Hepatocyte (in vitro differentiated cells): ENCODE data around the gene NDST3. TPM values are rescaled to one million over a fixed set of nuclear protein-coding genes. Genes with fewer than 3 reads are reported as not detected.

Source experiments
- DNase-seq: peaks from one replicate; pipeline ENCODE4 v3.0.0-alpha.2; 2016; ENCODE audit warnings: low spot score
- H2AFZ ChIP-seq: fragments of 200-600 bp; sonication (generic); 2 replicates; pipeline ENCODE4 v1.6.0; 2016; ENCODE audit warnings: antibody characterized with exemption, mild to moderate bottlenecking
- H3K27ac ChIP-seq: fragments of 200-600 bp; sonication (generic); 2 replicates; pipeline ENCODE4 v1.5.1; 2016; ENCODE audit warnings: mild to moderate bottlenecking
- H3K27me3 ChIP-seq: fragments of 200-600 bp; sonication (generic); 2 replicates; pipeline ENCODE4 v1.6.1; 2016
- H3K36me3 ChIP-seq: fragments of 200-600 bp; sonication (generic); replicated peaks from 2 replicates; pipeline ENCODE4 v1.5.1; 2016; ENCODE audit warnings: low read depth; ENCODE audit not compliant: insufficient read depth
- H3K4me1 ChIP-seq: fragments of 200-600 bp; sonication (generic); 2 replicates; pipeline ENCODE4 v1.5.1; 2016; ENCODE audit warnings: mild to moderate bottlenecking, moderate library complexity; ENCODE audit not compliant: insufficient read depth
- H3K4me2 ChIP-seq: fragments of 200-600 bp; sonication (generic); 2 replicates; pipeline ENCODE4 v1.6.0; 2016
- H3K4me3 ChIP-seq: fragments of 200-600 bp; sonication (generic); 2 replicates; pipeline ENCODE4 v1.5.1; 2016; ENCODE audit warnings: mild to moderate bottlenecking
- H3K79me2 ChIP-seq: fragments of 200-600 bp; sonication (generic); 2 replicates; pipeline ENCODE4 v1.6.0; 2017; ENCODE audit warnings: mild to moderate bottlenecking
- H3K9me2 ChIP-seq: fragments of 200-600 bp; sonication (generic); replicated peaks from 2 replicates; pipeline ENCODE4 v1.6.0; 2017; ENCODE audit warnings: mild to moderate bottlenecking; ENCODE audit not compliant: insufficient read depth
- H3K9me3 ChIP-seq: fragments of 200-600 bp; sonication (generic); 2 replicates; pipeline ENCODE4 v1.5.1; 2016; ENCODE audit warnings: low read depth, mild to moderate bottlenecking
- H4K20me1 ChIP-seq: fragments of 200-600 bp; sonication (generic); 2 replicates; pipeline ENCODE4 v1.6.0; 2016; ENCODE audit warnings: mild to moderate bottlenecking; ENCODE audit not compliant: insufficient read depth, poor library complexity, severe bottlenecking
- EZH2 ChIP-seq: fragments of 200-600 bp; sonication (generic); IDR thresholded peaks from 2 replicates; pipeline ENCODE4 v1.6.1; 2016; ENCODE audit warnings: antibody characterized with exemption, mild to moderate bottlenecking, borderline replicate concordance
- EZH2phosphoT487 ChIP-seq: fragments of 200-600 bp; sonication (generic); IDR thresholded peaks from one replicate; pipeline ENCODE4 v1.6.1; 2018; ENCODE audit warnings: antibody characterized with exemption, mild to moderate bottlenecking, low read depth, moderate library complexity; ENCODE audit not compliant: unreplicated experiment, severe bottlenecking
- WGBS: methylation state at CpG from one replicate; pipeline ENCODE4 v1.1.6; 2016; ENCODE audit warnings: low lambda C conversion rate; ENCODE audit errors: missing lambda C conversion rate; 5-methylcytosine and 5-hydroxymethylcytosine counted together
- polyA plus RNA-seq: library from polyadenylated mRNA; unstranded; fragments of >200 nt; fragmentation: Nextera tagmentation; extraction: Ambion mirVana; gene quantifications from 2 replicates; pipeline ENCODE4 v1.2.1, GENCODE V29; 2016
- total RNA-seq: library from RNA; depleted of rRNA; stranded (reverse); fragments of >200 nt; gene quantifications from 2 replicates; pipeline ENCODE4 v1.2.3, GENCODE V29; 2014
- TF ChIP-seq, protein P1 (sequence below): fragments of 200-600 bp; sonication (generic); IDR thresholded peaks from 2 replicates; pipeline ENCODE4 v1.5.1; 2016; ENCODE audit warnings: antibody characterized with exemption, mild to moderate bottlenecking; ENCODE audit not compliant: poor library complexity

The NDST3 gene
- total and polyA plus RNA-seq, 2 experiments from 2014 or later = 1.3 to 1.6 TPM

DNA sequence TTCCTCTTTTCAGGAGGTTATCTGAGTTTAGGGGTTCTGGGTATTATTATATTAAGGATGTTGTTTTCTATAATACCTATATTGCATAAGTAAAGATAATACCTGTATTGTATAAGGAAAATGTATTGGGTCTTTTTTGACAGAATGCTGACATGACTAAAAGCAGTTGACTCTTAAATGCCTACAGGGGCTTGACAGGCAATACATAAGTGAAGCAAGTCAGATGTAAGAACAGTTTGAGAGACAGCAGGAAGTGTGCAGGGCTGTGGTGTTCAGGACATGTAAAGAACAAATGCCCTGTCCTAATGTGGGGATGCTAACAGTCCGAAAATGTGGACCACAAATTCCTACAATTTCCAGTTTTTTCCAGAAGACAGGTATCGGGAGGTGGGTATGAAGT lies 30.2 kb upstream of the NDST3 start:
- H3K9me3 ChIP-seq = no peaks in the 10 kb centered on the region
- H3K4me3 ChIP-seq = no peak overlapping the region
- no peak overlapping the region for H3K27ac ChIP-seq
- no peak overlapping the region for H3K4me2 ChIP-seq
- TF ChIP-seq, protein P1, sequence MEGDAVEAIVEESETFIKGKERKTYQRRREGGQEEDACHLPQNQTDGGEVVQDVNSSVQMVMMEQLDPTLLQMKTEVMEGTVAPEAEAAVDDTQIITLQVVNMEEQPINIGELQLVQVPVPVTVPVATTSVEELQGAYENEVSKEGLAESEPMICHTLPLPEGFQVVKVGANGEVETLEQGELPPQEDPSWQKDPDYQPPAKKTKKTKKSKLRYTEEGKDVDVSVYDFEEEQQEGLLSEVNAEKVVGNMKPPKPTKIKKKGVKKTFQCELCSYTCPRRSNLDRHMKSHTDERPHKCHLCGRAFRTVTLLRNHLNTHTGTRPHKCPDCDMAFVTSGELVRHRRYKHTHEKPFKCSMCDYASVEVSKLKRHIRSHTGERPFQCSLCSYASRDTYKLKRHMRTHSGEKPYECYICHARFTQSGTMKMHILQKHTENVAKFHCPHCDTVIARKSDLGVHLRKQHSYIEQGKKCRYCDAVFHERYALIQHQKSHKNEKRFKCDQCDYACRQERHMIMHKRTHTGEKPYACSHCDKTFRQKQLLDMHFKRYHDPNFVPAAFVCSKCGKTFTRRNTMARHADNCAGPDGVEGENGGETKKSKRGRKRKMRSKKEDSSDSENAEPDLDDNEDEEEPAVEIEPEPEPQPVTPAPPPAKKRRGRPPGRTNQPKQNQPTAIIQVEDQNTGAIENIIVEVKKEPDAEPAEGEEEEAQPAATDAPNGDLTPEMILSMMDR = no peak
- TF ChIP-seq EZH2 (no peak), EZH2phosphoT487 (no peak)
- H2AFZ ChIP-seq = no peak overlapping the region
- 89% methylated on average over 2 of the region's 2 CpGs for WGBS
- no peaks in the 10 kb centered on the region for H4K20me1 ChIP-seq
- no peaks in the 10 kb centered on the region for H3K4me1 ChIP-seq
- no peaks in the 10 kb centered on the region for H3K36me3 ChIP-seq
- DNase-seq = no peak
- no peaks in the 10 kb centered on the region for H3K79me2 ChIP-seq
- H3K27me3 ChIP-seq = no peaks in the 10 kb centered on the region
- H3K9me2 ChIP-seq = no peaks in the 10 kb centered on the region

DNA sequence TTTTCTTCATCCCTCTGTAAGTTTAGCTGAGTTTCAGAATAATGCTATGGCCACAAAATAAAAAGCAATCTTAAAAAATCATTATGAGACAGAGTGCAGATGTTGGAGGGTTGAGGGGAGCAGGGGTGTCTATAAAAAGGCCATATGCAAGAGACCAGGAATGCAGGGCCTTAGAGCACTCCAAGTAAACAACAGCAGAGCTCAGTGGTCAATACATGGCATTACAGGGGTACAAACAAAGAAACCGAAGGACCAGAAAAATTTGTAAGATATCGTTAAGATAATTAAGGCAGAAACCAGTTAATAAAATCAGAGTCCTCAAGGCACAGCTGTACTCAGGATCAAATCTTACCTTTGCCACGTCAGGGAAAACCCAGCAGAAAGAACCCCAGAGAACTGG lies 28.4 kb upstream of the NDST3 start:
- H3K9me3 ChIP-seq = no peaks in the 10 kb centered on the region
- no peak overlapping the region for H3K4me3 ChIP-seq
- no peak overlapping the region for H3K4me2 ChIP-seq
- H3K27me3 ChIP-seq = no peaks in the 10 kb centered on the region
- no peak overlapping the region for H3K27ac ChIP-seq
- no peaks in the 10 kb centered on the region for H3K4me1 ChIP-seq
- H3K79me2 ChIP-seq = no peaks in the 10 kb centered on the region
- DNase-seq = no peak
- no peaks in the 10 kb centered on the region for H4K20me1 ChIP-seq
- TF ChIP-seq, protein P1 = no peak
- no peak for TF ChIP-seq EZH2
- no peak for TF ChIP-seq EZH2phosphoT487
- no peaks in the 10 kb centered on the region for H3K9me2 ChIP-seq
- no peaks in the 10 kb centered on the region for H3K36me3 ChIP-seq
- WGBS = 88% methylated on average over 3 of the region's 3 CpGs
- no peak overlapping the region for H2AFZ ChIP-seq

DNA sequence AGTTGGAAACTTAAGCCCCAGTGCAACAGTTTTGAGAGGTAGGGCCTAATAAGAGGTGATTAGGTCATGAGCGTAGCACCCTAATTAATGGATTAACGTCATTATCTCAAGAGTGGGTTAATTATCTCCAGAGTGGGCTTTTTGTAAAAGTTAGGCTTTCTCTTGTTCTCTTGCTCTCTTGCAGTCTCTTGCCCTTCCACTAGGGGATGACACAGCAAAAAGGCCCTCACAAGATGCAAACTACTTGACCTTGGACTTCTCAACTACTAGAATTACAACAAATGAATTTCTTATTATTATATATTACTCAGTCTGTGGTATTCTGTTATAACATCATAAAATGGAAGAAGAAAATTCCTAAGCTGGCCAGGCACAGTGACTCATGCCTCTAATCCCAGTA lies 22.1 kb upstream of the NDST3 start:
- no peaks in the 10 kb centered on the region for H3K9me3 ChIP-seq
- no peak for DNase-seq
- H3K27ac ChIP-seq = no peak overlapping the region
- no peaks in the 10 kb centered on the region for H4K20me1 ChIP-seq
- 76% methylated on average over 2 of the region's 2 CpGs for WGBS
- TF ChIP-seq EZH2phosphoT487 = no peak
- no peak overlapping the region for H2AFZ ChIP-seq
- no peak overlapping the region for H3K4me2 ChIP-seq
- no peaks in the 10 kb centered on the region for H3K79me2 ChIP-seq
- H3K9me2 ChIP-seq = no peaks in the 10 kb centered on the region
- H3K4me3 ChIP-seq = no peak overlapping the region
- H3K4me1 ChIP-seq = no peaks in the 10 kb centered on the region
- no peaks in the 10 kb centered on the region for H3K36me3 ChIP-seq
- H3K27me3 ChIP-seq = no peaks in the 10 kb centered on the region

DNA sequence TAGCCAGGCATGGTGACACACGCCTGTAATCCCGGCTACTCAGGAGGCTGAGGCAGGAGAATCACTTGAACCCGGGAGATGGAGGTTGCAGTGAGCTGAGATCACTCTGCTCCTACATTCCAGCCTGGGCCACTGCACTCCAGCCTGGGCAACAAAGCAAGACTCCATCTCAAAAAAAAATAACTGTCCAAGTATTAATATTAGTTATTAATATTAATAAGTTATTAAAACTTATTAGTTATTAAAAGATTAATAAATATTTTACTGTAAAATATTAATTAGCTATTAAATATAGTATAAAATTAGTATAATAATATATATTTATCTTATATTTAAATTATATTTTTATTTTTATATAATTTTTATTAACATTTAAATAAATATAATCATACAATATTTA lies 19.5 kb upstream of the NDST3 start:
- no peaks in the 10 kb centered on the region for H3K9me3 ChIP-seq
- H3K4me3 ChIP-seq = no peak overlapping the region
- TF ChIP-seq EZH2 (no peak), EZH2phosphoT487 (no peak)
- TF ChIP-seq, protein P1 = no peak
- H3K4me2 ChIP-seq = no peak overlapping the region
- no peaks in the 10 kb centered on the region for H4K20me1 ChIP-seq
- WGBS = 93% methylated on average over 3 of the region's 3 CpGs
- no peaks in the 10 kb centered on the region for H3K79me2 ChIP-seq
- H3K27me3 ChIP-seq = no peaks in the 10 kb centered on the region
- no peaks in the 10 kb centered on the region for H3K9me2 ChIP-seq
- no peak overlapping the region for H2AFZ ChIP-seq
- no peaks in the 10 kb centered on the region for H3K36me3 ChIP-seq
- no peak for DNase-seq
- no peaks in the 10 kb centered on the region for H3K4me1 ChIP-seq
- H3K27ac ChIP-seq = no peak overlapping the region
